Breast epithelium (tissue), 4 donors: Measurements from ENCODE around the gene RIT2. TPM values are rescaled to one million over a fixed set of nuclear protein-coding genes. Genes with fewer than 3 reads are reported as not detected.

Source experiments
- DNase-seq, 2 donors: peaks; one replicate each; pipeline ENCODE4 v3.0.0-alpha.2; 2019; ENCODE audit warnings: low spot score in 2 of 2
- H3K27ac ChIP-seq, 2 donors: fragments of 200-600 bp; sonication (generic) in 1 of 2; one replicate each; pipeline ENCODE4 v1.5.1; 2016 to 2019; ENCODE audit warnings: mild to moderate bottlenecking in 1 of 2
- H3K27me3 ChIP-seq, 2 donors: fragments of 200-600 bp; sonication (generic) in 1 of 2; one replicate each; pipeline versions ENCODE4 v1.5.1 to v1.6.0; 2017 to 2019; ENCODE audit warnings: control low read depth in 1 of 2, mild to moderate bottlenecking in 1 of 2
- H3K36me3 ChIP-seq: fragments of 200-600 bp; one replicate; pipeline ENCODE4 v1.5.1; 2019
- H3K4me1 ChIP-seq, 2 donors: fragments of 200-600 bp; sonication (generic); one replicate each; pipeline ENCODE4 v1.5.1; 2016 to 2019; ENCODE audit warnings: control low read depth in 1 of 2
- H3K4me3 ChIP-seq, 3 donors: fragments of 200-600 bp; sonication (generic); 1 replicate in 2 of 3; 2 replicates in 1 of 3; pipeline ENCODE4 v1.5.1; 2016 to 2019; ENCODE audit warnings: mild to moderate bottlenecking in 3 of 3, moderate library complexity in 2 of 3
- H3K9me3 ChIP-seq, 2 donors: fragments of 200-600 bp; sonication (generic) in 1 of 2; one replicate each; pipeline ENCODE4 v1.5.1; 2016 to 2019; ENCODE audit warnings: control low read depth in 1 of 2
- POLR2A ChIP-seq: fragments of 450-650 bp; IDR thresholded peaks from one replicate; pipeline ENCODE4 v1.6.1; 2016; ENCODE audit warnings: antibody characterized with exemption, mild to moderate bottlenecking, moderate library complexity
- POLR2AphosphoS5 ChIP-seq, 3 donors: sonication (generic); formaldehyde crosslinking; IDR thresholded peaks; one replicate each; pipeline ENCODE4 v1.6.1; 2017; ENCODE audit warnings: antibody characterized with exemption in 3 of 3
- intact Hi-C: fragments of 100-400 bp; cut with DNase I; formaldehyde crosslinking; loops from one replicate; pipeline ENCODE4 v1.15.1; 2023; ENCODE audit warnings: low total_unique reads
- total RNA-seq, 3 donors: library from RNA; depleted of rRNA; stranded (reverse); fragments of >200 nt; gene quantifications; one replicate each; pipeline ENCODE4 v1.1.0, GENCODE V29; 2016
- TF ChIP-seq, protein P1 (sequence below), 3 donors: fragments of 450-650 bp; IDR thresholded peaks; one replicate each; pipeline ENCODE4 v1.5.1; 2016 to 2017; ENCODE audit warnings: antibody characterized with exemption in 3 of 3, mild to moderate bottlenecking in 3 of 3, moderate library complexity in 3 of 3

The RIT2 gene
- total RNA-seq, 3 donors from 2014 or later, result not detected

DNA sequence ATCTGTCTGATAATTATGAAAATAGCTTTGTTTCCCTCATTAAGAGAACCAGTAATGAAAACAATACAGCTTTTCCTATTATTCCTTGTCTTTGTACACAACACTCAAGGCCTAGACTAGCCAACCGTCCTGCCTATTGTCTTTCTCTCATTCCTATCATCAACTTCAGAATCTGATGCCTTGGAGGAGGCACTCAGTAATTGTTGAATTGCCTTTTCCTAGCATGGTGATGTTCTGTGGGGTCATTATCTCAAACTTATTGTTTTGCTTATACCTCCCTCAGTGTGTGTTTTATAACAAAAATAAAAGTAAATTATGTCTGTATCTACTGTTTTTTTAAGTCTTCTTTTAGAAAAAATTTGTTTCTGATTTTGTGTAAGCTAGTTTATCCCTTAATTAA is 208.7 kb downstream of the RIT2 start:
- no peak overlapping the region for H3K27ac ChIP-seq
- no peaks in the 10 kb centered on the region for H3K36me3 ChIP-seq
- no peaks in the 10 kb centered on the region for H3K27me3 ChIP-seq
- TF ChIP-seq POLR2A (no peak), POLR2AphosphoS5 (IDR thresholded peaks at IDR 0.05) (no peak)
- TF ChIP-seq, protein P1, sequence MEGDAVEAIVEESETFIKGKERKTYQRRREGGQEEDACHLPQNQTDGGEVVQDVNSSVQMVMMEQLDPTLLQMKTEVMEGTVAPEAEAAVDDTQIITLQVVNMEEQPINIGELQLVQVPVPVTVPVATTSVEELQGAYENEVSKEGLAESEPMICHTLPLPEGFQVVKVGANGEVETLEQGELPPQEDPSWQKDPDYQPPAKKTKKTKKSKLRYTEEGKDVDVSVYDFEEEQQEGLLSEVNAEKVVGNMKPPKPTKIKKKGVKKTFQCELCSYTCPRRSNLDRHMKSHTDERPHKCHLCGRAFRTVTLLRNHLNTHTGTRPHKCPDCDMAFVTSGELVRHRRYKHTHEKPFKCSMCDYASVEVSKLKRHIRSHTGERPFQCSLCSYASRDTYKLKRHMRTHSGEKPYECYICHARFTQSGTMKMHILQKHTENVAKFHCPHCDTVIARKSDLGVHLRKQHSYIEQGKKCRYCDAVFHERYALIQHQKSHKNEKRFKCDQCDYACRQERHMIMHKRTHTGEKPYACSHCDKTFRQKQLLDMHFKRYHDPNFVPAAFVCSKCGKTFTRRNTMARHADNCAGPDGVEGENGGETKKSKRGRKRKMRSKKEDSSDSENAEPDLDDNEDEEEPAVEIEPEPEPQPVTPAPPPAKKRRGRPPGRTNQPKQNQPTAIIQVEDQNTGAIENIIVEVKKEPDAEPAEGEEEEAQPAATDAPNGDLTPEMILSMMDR (IDR thresholded peaks at IDR 0.05), result no peak
- no peaks in the 10 kb centered on the region for H3K4me1 ChIP-seq
- H3K9me3 ChIP-seq, result no peaks in the 10 kb centered on the region
- DNase-seq, result no peak
- H3K4me3 ChIP-seq, result no peak overlapping the region
- intact Hi-C loops, result no loop called here

DNA sequence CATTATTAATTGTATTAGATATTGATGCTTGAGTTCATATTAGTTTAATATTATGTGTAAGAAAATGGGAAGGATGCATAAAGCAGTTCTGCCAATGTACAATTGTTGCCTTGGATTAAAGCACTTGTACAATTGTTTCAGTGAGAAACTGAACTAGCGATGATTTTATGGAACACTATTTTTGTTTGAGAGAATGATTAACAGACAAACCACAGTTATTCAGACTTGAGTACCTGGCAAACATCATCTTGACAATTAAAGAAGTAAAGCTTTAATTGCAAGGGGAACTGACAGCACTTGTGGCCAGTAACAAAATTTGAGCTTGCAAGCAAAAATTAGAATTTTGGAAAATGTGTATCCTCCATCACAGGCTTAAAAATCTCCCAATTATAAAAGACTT is 214.3 kb downstream of the RIT2 start:
- H3K27ac ChIP-seq, result no peak overlapping the region
- intact Hi-C loops, result no loop called here
- H3K4me3 ChIP-seq, result no peak overlapping the region
- TF ChIP-seq POLR2AphosphoS5 (IDR thresholded peaks at IDR 0.05), result no peak
- TF ChIP-seq POLR2A, result no peak
- TF ChIP-seq, protein P1 (IDR thresholded peaks at IDR 0.05), result no peak
- H3K4me1 ChIP-seq, result no peaks in the 10 kb centered on the region
- H3K9me3 ChIP-seq, result no peaks in the 10 kb centered on the region
- no peaks in the 10 kb centered on the region for H3K27me3 ChIP-seq
- DNase-seq, result no peak
- H3K36me3 ChIP-seq, result no peaks in the 10 kb centered on the region

DNA sequence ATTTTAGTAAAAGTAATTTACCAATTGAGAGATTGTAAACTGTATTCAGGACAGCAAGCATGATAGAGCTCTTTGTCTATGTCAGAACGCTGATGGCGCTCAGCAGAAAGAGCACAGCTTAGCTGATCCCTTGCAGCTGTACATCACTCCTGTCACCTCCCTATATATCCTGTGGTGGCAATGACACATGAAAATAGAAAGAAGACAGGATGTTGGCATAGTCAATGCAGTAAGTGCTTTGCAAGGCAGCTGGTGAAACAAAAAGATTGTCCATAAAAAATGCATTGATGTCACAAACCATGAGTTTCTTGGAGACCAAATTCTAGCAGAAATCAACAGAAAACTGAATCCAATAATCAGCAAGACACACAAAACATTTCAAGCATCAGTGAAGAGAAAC is 221.5 kb downstream of the RIT2 start:
- intact Hi-C loops, result no loop called here
- no peak for DNase-seq
- Histone ChIP-seq H3K9me3 (no peaks in the 10 kb centered on the region), H3K36me3 (no peaks in the 10 kb centered on the region), H3K27ac (no peak overlapping the region), H3K4me3 (no peak overlapping the region), H3K27me3 (no peaks in the 10 kb centered on the region), H3K4me1 (no peaks in the 10 kb centered on the region)
- TF ChIP-seq POLR2AphosphoS5 (IDR thresholded peaks at IDR 0.05) (no peak), POLR2A (no peak)
- TF ChIP-seq, protein P1 (IDR thresholded peaks at IDR 0.05), result no peak

DNA sequence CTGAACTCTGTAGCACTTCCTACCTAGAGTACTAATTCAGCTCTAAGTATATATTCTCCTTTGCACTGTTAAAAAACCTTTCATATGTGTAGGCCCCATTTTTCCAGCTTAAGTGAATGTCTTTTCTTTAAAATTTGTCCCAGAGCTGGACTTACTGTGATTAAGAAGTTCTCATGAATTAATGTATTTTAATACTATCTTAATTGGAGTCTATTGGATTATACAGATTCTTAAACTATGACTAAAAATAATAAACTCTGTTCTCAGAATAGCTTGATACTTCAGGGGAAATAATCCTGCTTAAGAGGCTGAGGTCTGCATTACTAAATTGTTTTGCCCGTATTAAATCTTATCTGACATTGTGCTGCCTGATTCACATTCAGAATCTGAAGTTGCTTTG is 223.3 kb downstream of the RIT2 start:
- H3K27me3 ChIP-seq, result no peaks in the 10 kb centered on the region
- intact Hi-C loops, result no loop called here
- no peak overlapping the region for H3K27ac ChIP-seq
- H3K4me1 ChIP-seq, result no peaks in the 10 kb centered on the region
- no peak overlapping the region for H3K4me3 ChIP-seq
- no peaks in the 10 kb centered on the region for H3K36me3 ChIP-seq
- H3K9me3 ChIP-seq, result no peaks in the 10 kb centered on the region
- TF ChIP-seq POLR2AphosphoS5 (IDR thresholded peaks at IDR 0.05), result no peak
- DNase-seq, result no peak

DNA sequence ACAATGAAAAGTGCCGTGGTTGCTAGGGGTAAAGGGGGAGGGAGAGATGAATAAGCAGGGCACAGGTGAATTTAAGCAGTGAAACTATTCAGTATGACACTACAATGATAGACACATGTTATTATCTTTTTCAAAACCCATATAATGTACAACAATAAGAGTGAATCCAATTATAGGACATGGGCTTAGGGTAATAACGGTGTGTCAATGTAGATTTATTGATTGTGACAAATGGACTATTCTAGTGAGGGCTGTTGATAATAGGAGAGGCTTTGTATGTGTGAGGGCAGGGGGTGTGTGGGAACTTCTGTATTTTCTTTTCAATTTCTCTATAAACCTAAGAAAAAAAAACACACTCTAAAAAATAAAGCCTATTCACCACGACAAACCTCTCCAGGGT is 223.8 kb downstream of the RIT2 start:
- H3K4me1 ChIP-seq, result no peaks in the 10 kb centered on the region
- H3K27ac ChIP-seq, result no peak overlapping the region
- no peak for DNase-seq
- H3K27me3 ChIP-seq, result no peaks in the 10 kb centered on the region
- intact Hi-C loops, result no loop called here
- TF ChIP-seq, protein P1 (IDR thresholded peaks at IDR 0.05), result no peak
- TF ChIP-seq POLR2AphosphoS5 (IDR thresholded peaks at IDR 0.05) (no peak), POLR2A (no peak)
- no peaks in the 10 kb centered on the region for H3K9me3 ChIP-seq
- H3K4me3 ChIP-seq, result no peak overlapping the region
- no peaks in the 10 kb centered on the region for H3K36me3 ChIP-seq

DNA sequence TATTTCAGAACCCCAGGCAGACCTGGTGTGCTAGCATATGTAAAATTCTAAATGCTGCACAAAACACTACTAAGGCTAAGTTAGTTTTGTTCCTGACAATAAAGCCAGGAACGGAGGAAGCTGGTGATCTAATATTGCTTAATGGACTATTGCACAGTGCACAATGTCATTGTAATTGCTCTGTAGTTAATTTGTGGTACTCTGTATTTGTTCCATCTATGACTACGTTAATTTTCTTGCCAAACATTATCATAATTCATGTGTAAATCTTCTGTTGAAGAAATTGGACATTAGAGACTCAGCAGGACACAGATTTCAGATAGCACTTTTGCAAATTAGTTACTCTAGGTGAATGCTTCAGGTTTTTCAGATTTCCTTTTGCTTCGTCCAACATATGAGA is 232.3 kb downstream of the RIT2 start:
- intact Hi-C loops, result no loop called here
- TF ChIP-seq POLR2AphosphoS5 (IDR thresholded peaks at IDR 0.05) (no peak), POLR2A (no peak)
- TF ChIP-seq, protein P1 (IDR thresholded peaks at IDR 0.05), result no peak
- no peak for DNase-seq
- no peaks in the 10 kb centered on the region for H3K4me1 ChIP-seq
- H3K27ac ChIP-seq, result no peak overlapping the region
- H3K9me3 ChIP-seq, result no peaks in the 10 kb centered on the region
- H3K4me3 ChIP-seq, result no peak overlapping the region
- H3K27me3 ChIP-seq, result no peaks in the 10 kb centered on the region
- no peaks in the 10 kb centered on the region for H3K36me3 ChIP-seq
